HCT116 (cell line): ENCODE data around the gene EPHA2. TPM values are rescaled to one million over a fixed set of nuclear protein-coding genes. Genes with fewer than 3 reads are reported as not detected.

Source experiments
- ATAC-seq: fragments of 200-7000 bp; cut with Tn5 transposase; 2 replicates; pipeline ENCODE4 v1.9.1; 2020; ENCODE audit warnings: mild to moderate bottlenecking, moderate library complexity
- BruUV-seq: library from RNA; stranded (reverse); fragments of 400-500 nt; replicated peaks from 2 replicates; lab custom pipeline; 2021; lab: Mats Ljungman, UMichigan
- CTCF ChIA-PET: fragments of 300-600 bp; sonication (Branson Sonifier 250); formaldehyde crosslinking; loops from one replicate; lab custom pipeline; 2021; ENCODE audit warnings: antibody characterized with exemption; lab: Charles Lee
- POLR2A ChIA-PET: fragments of 300-600, 350-600 bp; sonication (Branson Sonifier 250); formaldehyde crosslinking; loops from one replicate; lab custom pipeline; 2021; ENCODE audit warnings: antibody characterized with exemption; lab: Charles Lee
- RAD21 ChIA-PET, 2 experiments: fragments of 300-600 bp; sonication (Branson Sonifier 250); formaldehyde crosslinking; loops; one replicate each; lab custom pipeline; 2023; ENCODE audit warnings: low total read pairs in 2 of 2; ENCODE audit not compliant: uncharacterized antibody in 2 of 2, unreplicated experiment in 2 of 2, low non-redundant PET in 1 of 2; lab: Charles Lee
- DNase-seq: peaks from one replicate; pipeline ENCODE4 v3.0.0-alpha.2; 2010; ENCODE audit warnings: low read depth, low spot score
- H2AFZ ChIP-seq: fragments of 200-600 bp; shearing (Covaris generic), sonication (generic); 2 replicates; pipeline ENCODE4 v1.6.1; 2017; ENCODE audit warnings: low read depth, mixed run types, mixed read lengths, antibody characterized with exemption, low read length; ENCODE audit not compliant: poor library complexity, severe bottlenecking
- H3K27ac ChIP-seq: 2 replicates; pipeline ENCODE4 v1.5.1; 2012; ENCODE audit warnings: low read depth, low read length
- H3K27me3 ChIP-seq: fragments of 200-600 bp; sonication (generic); 2 replicates; pipeline ENCODE4 v1.6.1; 2016; ENCODE audit warnings: mixed run types, low read length, mixed read lengths; ENCODE audit not compliant: insufficient read depth
- H3K36me3 ChIP-seq, 2 experiments: fragments of 200-500 bp in 1 of 2; fragments of 200-600 bp in 1 of 2; sonication (Bioruptor generic) in 1 of 2; sonication (generic) in 1 of 2; 2 replicates each; pipeline versions ENCODE4 v1.5.1 to v1.6.1; 2014 to 2016; ENCODE audit warnings: low read length in 2 of 2, inconsistent platforms in 1 of 2, mixed read lengths in 1 of 2, mixed run types in 1 of 2; ENCODE audit not compliant: insufficient read depth in 2 of 2, control insufficient read depth in 1 of 2
- H3K4me1 ChIP-seq, 2 experiments: fragments of 200-600 bp in 1 of 2; sonication (generic) in 1 of 2; 2 replicates each; pipeline versions ENCODE4 v1.5.1 to v1.6.1; 2012 to 2017; ENCODE audit warnings: low read length in 2 of 2, inconsistent platforms in 1 of 2, mild to moderate bottlenecking in 1 of 2, mixed read lengths in 1 of 2, mixed run types in 1 of 2, moderate library complexity in 1 of 2; ENCODE audit not compliant: insufficient read depth in 2 of 2, control insufficient read depth in 1 of 2
- H3K4me2 ChIP-seq: fragments of 200-600 bp; sonication (generic); 2 replicates; pipeline ENCODE4 v1.6.1; 2017; ENCODE audit warnings: mixed run types, low read length, mixed read lengths
- H3K4me3 ChIP-seq, 2 experiments: fragments of 200-600 bp in 1 of 2; sonication (generic) in 1 of 2; replicated peaks in 1 of 2; 2 replicates each; pipeline ENCODE4 v1.5.1; 2011 to 2016; ENCODE audit warnings: low read length in 2 of 2, control low read depth in 1 of 2, low read depth in 1 of 2, mild to moderate bottlenecking in 1 of 2, mixed read lengths in 1 of 2, mixed run types in 1 of 2
- H3K79me2 ChIP-seq: fragments of 200-600 bp; sonication (generic); 2 replicates; pipeline ENCODE4 v1.6.1; 2017; ENCODE audit warnings: mild to moderate bottlenecking, mixed run types, low read length, moderate library complexity, mixed read lengths; ENCODE audit not compliant: insufficient read depth
- H3K9ac ChIP-seq: fragments of 200-600 bp; sonication (generic); 2 replicates; pipeline ENCODE4 v1.6.1; 2016; ENCODE audit warnings: low read length, mixed read lengths
- H3K9me2 ChIP-seq: fragments of 200-600 bp; sonication (generic), shearing (Covaris generic); 2 replicates; pipeline ENCODE4 v1.6.1; 2017; ENCODE audit warnings: mixed run types, mild to moderate bottlenecking, moderate library complexity; ENCODE audit not compliant: insufficient read depth
- H3K9me3 ChIP-seq, 2 experiments: fragments of 200-500 bp in 1 of 2; fragments of 200-600 bp in 1 of 2; sonication (Bioruptor generic) in 1 of 2; sonication (generic) in 1 of 2; 2 replicates each; pipeline ENCODE4 v1.6.1; 2014 to 2017; ENCODE audit warnings: low read length in 2 of 2, mixed read lengths in 2 of 2, inconsistent platforms in 1 of 2, low read depth in 1 of 2, mild to moderate bottlenecking in 1 of 2, mixed run types in 1 of 2, moderate library complexity in 1 of 2; ENCODE audit not compliant: control insufficient read depth in 1 of 2, insufficient read depth in 1 of 2
- H4K20me1 ChIP-seq: fragments of 200-600 bp; sonication (generic), shearing (Covaris generic); 2 replicates; pipeline ENCODE4 v1.6.1; 2017; ENCODE audit warnings: mixed run types, mild to moderate bottlenecking, moderate library complexity; ENCODE audit not compliant: insufficient read depth
- CEBPB ChIP-seq: IDR thresholded peaks from 2 replicates; pipeline ENCODE4 v1.6.1; 2012; ENCODE audit warnings: low read depth
- POLR2AphosphoS5 ChIP-seq: IDR thresholded peaks from 2 replicates; pipeline ENCODE4 v1.6.1; 2011; ENCODE audit warnings: mild to moderate bottlenecking, low read depth, low read length, moderate library complexity
- SP1 ChIP-seq: IDR thresholded peaks from 2 replicates; pipeline ENCODE4 v1.6.1; 2012; ENCODE audit warnings: low read depth
- TCF7L2 ChIP-seq: IDR thresholded peaks from 2 replicates; pipeline ENCODE4 v1.7.0; 2011; ENCODE audit warnings: borderline replicate concordance, inconsistent platforms; ENCODE audit not compliant: insufficient read depth, insufficient read length; ENCODE audit errors: extremely low read depth
- YY1 ChIP-seq: IDR thresholded peaks from 2 replicates; pipeline ENCODE4 v1.6.1; 2011; ENCODE audit warnings: low read length, low read depth, moderate library complexity, mild to moderate bottlenecking; ENCODE audit not compliant: insufficient replicate concordance; ENCODE audit errors: extremely low read depth
- ZFX ChIP-seq: fragments of 450-650 bp; IDR thresholded peaks from 2 replicates; pipeline ENCODE4 v1.6.1; 2017
- intact Hi-C: fragments of 100-400 bp; cut with micrococcal nuclease; formaldehyde crosslinking; loops from 2 replicates; pipeline ENCODE4 v1.10.0; 2022
- total RNA-seq: library from RNA; stranded (reverse); gene quantifications from one replicate; pipeline ENCODE4 v1.2.1, GENCODE V29; 2021; ENCODE audit not compliant: unreplicated experiment

The EPHA2 gene
- total RNA-seq, 1 experiment from 2014 or later = 164 TPM

DNA sequence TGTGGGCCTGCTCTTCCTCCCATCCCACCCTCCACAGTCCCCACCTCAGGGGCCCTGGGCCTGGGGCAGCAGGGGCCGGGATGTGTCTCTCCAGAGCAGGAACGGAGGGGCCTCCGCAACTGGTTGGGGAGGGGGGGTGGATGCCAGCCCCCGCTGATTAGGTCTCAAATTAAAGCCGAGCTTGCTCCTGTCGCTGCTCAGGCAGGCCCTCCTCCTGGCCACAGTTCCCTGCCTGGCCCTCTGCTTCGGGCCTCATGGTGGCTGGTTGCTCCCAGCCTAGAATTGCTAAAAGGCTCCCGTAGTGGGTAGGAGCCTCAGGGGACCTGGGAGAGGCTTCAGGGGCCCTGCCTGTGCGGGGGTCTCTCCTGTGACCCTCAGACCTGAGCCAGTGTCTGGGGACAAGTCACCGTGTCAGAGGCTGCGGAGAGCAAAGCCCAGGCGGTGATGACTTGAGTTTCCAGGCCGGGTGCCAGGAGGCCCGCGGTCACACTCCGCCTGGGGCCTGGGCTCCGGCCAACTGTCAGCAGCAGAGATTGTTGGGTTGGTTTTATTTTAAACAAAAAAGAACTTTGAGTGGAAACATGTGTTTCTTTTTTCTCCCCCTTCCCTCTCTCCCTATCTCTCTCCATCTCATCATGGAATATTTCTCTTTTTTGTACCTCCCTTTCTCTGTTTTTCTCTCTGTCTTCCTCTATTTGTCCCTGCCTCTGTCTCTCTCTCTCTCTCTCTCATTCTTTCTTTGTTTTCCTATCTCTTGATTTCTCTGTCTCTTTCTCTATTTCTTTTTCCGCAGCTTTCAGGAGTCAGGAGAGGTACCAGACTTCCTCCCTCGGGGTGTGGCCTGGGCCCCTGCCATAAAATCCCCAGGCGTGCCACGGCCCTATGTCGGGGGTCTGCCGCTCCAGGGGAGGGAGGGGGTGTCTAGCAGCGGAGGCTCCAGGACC, 20.0 kb upstream of the EPHA2 start:
- peak overlapping the region; percentile 95 for H3K27ac ChIP-seq
- intact Hi-C loops = no loop called here
- H4K20me1 ChIP-seq = no peaks in the 10 kb centered on the region
- DNase-seq = no peak
- no TSS peak for BruUV-seq
- H3K9me3 ChIP-seq = no peaks in the 10 kb centered on the region
- H3K9me2 ChIP-seq = no peaks in the 10 kb centered on the region
- peak; percentile 24 for TF ChIP-seq YY1
- TF ChIP-seq TCF7L2 = peak; percentile 64
- no peak for TF ChIP-seq SP1
- TF ChIP-seq CEBPB = no peak
- peak; percentile 75 for TF ChIP-seq ZFX
- peak; percentile 55 for TF ChIP-seq POLR2AphosphoS5
- CTCF ChIA-PET = interaction anchor here (1.8 kb wide), 1 partner anchor 94 kb away, joined by 4 read pairs; no protein-coding TSS in a partner anchor
- H3K27me3 ChIP-seq = no peaks in the 10 kb centered on the region
- peak; percentile 34 for ATAC-seq
- POLR2A ChIA-PET = interaction anchor here (1.3 to 2.3 kb wide), 4 partner anchors 19 to 31 kb away, joined by 3 to 9 read pairs (median 6); partner anchors contain the start of gene EPHA2
- H3K4me1 ChIP-seq = peaks cover 86 to 100% of the 10 kb centered on the region in 2 experiments
- no peaks in the 10 kb centered on the region for H3K79me2 ChIP-seq
- RAD21 ChIA-PET = interaction anchor here in 1 of 2 experiments (1.0 kb wide), 1 partner anchor 30 kb away, joined by 4 read pairs; no protein-coding TSS in a partner anchor
- no peaks in the 10 kb centered on the region for H3K36me3 ChIP-seq
- no peak overlapping the region for H2AFZ ChIP-seq
- peak overlapping the region; percentile 7 to 17; a peak in 2 of 4 replicates for H3K4me3 ChIP-seq
- H3K4me2 ChIP-seq = peak overlapping the region; percentile 71
- H3K9ac ChIP-seq = peak overlapping the region; percentile 71
